Measurements from ENCODE around the gene IQSEC1. TPM values are rescaled to one million over a fixed set of nuclear protein-coding genes. Genes with fewer than 3 reads are reported as not detected.

The IQSEC1 gene
- total RNA-seq, 2 experiments from 2014 or later = 38.6 to 39.3 TPM

- CTCF ChIA-PET = no interaction called here
- H3K27me3 Mint-ChIP-seq (ENCODE audit: low read depth) = no peaks in the 10 kb centered on the region
- no peak for DNase-seq
- no peaks in the 10 kb centered on the region for H3K9me3 Mint-ChIP-seq
- no peak overlapping the region for H3K4me3 Mint-ChIP-seq
- no peak overlapping the region for H3K27ac Mint-ChIP-seq
- H3K4me1 Mint-ChIP-seq (ENCODE audit: low read depth) = peaks cover 6% of the 10 kb centered on the region
- no peaks in the 10 kb centered on the region for H3K36me3 Mint-ChIP-seq (ENCODE audit: low read depth)
- intact Hi-C loops (cut with micrococcal nuclease) = no loop called here
Observed at GRCh38 chr3:13025090-13025489, 48.1 kb downstream of the IQSEC1 start.

DNA sequence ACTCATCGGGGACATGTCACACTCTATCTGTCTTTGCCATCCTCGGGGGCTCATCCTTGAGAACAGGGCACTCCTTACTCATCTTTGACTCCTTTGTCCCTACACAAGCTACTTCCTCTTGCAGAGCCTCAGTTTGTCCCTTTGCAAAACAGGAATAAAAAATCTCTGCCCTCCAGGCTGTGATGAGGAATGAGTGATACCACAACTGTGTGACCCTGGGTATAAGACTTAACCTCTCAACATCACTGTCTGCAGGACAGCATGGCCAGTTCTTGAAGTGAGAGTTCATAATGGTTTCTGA, 48.5 kb downstream of the IQSEC1 start:
- peaks cover 6% of the 10 kb centered on the region for H3K4me1 Mint-ChIP-seq (ENCODE audit: low read depth)
- CTCF ChIA-PET = no interaction called here
- H3K4me3 Mint-ChIP-seq = no peak overlapping the region
- intact Hi-C loops (cut with micrococcal nuclease) = no loop called here
- no peak overlapping the region for H3K27ac Mint-ChIP-seq
- DNase-seq = no peak
- H3K27me3 Mint-ChIP-seq (ENCODE audit: low read depth) = no peaks in the 10 kb centered on the region
- H3K9me3 Mint-ChIP-seq = no peaks in the 10 kb centered on the region
- no peaks in the 10 kb centered on the region for H3K36me3 Mint-ChIP-seq (ENCODE audit: low read depth)

GRCh38 chr3:13023971-13024764, 49.1 kb downstream of the IQSEC1 start:
- Mint-ChIP-seq H3K27me3 (ENCODE audit: low read depth) (no peaks in the 10 kb centered on the region), H3K4me3 (no peak overlapping the region), H3K27ac (no peak overlapping the region), H3K4me1 (ENCODE audit: low read depth) (peaks cover 6% of the 10 kb centered on the region), H3K9me3 (no peaks in the 10 kb centered on the region), H3K36me3 (ENCODE audit: low read depth) (no peaks in the 10 kb centered on the region)
- intact Hi-C loops (cut with micrococcal nuclease) = no loop called here
- no peak for DNase-seq
- CTCF ChIA-PET = interaction anchor here (1.7 kb wide), 1 partner anchor 10 kb away, joined by 4 read pairs; no protein-coding TSS in a partner anchor

DNA sequence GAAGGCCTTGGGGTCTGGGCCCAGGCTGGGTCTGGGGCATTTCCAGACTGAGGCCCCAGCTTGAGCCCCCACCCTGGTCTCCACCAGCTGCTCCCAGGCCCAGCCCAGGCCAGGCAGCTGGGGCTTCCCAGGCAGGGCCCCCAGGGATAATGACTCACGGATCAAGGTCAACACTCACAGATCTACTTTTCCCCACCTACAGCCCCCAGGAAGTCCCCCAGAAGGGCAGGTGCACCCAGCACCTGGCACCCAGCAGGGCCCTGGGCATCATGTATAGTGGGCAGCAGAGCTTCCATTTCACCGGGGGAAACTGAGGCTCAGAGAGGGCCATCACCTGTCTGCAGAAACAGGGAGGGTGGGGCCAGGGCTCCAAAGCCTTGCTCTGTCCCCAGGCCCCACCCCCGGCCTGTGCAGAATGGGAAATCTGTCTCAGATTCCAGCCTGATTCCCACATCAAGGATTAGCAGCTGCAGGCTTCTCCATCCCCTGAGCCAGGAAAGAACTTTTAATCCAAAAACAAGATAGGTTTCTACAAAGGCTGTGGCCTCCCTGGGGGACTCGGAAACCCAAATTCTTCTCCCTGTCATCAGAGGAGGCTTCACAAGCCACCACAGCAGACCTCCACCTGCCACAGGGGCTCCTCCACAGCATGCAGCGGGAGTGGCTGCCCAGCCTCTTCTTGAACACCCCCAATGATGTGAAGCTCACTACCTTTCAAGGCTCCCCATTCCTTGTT, 49.8 kb downstream of the IQSEC1 start:
- CTCF ChIA-PET = interaction anchor here (1.7 kb wide), 1 partner anchor 11 kb away, joined by 4 read pairs; no protein-coding TSS in a partner anchor
- no peaks in the 10 kb centered on the region for H3K27me3 Mint-ChIP-seq (ENCODE audit: low read depth)
- intact Hi-C loops (cut with micrococcal nuclease) = no loop called here
- DNase-seq = no peak
- no peak overlapping the region for H3K27ac Mint-ChIP-seq
- H3K9me3 Mint-ChIP-seq = no peaks in the 10 kb centered on the region
- no peaks in the 10 kb centered on the region for H3K36me3 Mint-ChIP-seq (ENCODE audit: low read depth)
- H3K4me3 Mint-ChIP-seq = no peak overlapping the region
- peaks cover 6% of the 10 kb centered on the region for H3K4me1 Mint-ChIP-seq (ENCODE audit: low read depth)

GRCh38 chr3:13022348-13023234, 50.6 kb downstream of the IQSEC1 start:
- Mint-ChIP-seq H3K9me3 (no peaks in the 10 kb centered on the region), H3K4me3 (no peak overlapping the region), H3K4me1 (ENCODE audit: low read depth) (peaks cover 6% of the 10 kb centered on the region), H3K27ac (no peak overlapping the region), H3K27me3 (ENCODE audit: low read depth) (no peaks in the 10 kb centered on the region), H3K36me3 (ENCODE audit: low read depth) (no peaks in the 10 kb centered on the region)
- DNase-seq = no peak
- CTCF ChIA-PET = interaction anchor here (1.7 kb wide), 1 partner anchor 11 kb away, joined by 4 read pairs; no protein-coding TSS in a partner anchor
- intact Hi-C loops (cut with micrococcal nuclease) = no loop called here

DNA sequence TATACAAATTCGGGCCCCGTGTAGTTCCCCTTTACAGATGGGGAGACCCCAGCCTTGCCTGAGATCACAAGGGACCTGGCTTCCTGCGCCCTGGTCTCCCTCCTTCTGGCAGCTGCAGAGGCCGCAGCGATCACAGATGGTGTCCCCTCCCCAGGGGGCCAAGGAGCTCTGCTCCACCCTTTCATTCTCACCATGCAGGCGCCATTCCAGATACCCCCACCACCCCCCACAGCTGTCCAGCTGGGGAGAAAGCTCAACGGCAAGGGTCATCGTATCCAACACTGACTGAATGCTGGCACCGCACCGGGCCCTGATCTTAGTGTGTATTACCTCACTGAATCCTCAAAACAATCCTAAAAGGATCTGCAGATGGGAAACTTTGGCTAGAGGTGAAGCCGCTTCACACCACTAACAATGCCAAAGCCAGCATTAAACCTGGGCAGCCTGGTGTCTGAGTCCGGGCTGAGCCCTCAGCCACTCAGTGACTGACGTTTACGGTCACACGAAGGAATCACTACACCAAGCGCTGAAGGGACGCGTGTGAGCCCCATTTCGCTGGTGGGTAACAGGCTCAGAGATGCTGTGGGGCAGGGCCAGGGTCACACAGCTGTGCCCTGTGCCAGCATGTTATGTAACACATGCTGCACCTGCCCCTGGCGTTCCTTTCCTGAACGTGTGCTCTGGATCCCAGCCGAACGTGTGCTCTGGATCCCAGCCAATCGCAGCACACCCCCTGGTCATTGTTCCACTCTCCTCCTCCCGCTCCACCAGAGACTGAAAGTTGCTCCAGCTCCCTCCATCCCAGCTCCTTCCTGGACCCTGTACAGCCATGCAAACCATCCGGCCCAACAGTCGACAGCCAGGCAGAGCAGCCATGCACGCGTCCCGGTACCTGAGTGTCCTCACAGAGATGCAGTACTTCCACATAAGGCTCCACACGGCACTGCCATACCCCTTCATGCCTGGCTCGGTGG, 51.8 kb downstream of the IQSEC1 start:
- H3K4me3 Mint-ChIP-seq = no peak overlapping the region
- no peak for DNase-seq
- intact Hi-C loops (cut with micrococcal nuclease) = no loop called here
- H3K9me3 Mint-ChIP-seq = no peaks in the 10 kb centered on the region
- CTCF ChIA-PET = no interaction called here
- no peak overlapping the region for H3K27ac Mint-ChIP-seq
- peaks cover 15% of the 10 kb centered on the region for H3K4me1 Mint-ChIP-seq (ENCODE audit: low read depth)
- H3K36me3 Mint-ChIP-seq (ENCODE audit: low read depth) = no peaks in the 10 kb centered on the region
- no peaks in the 10 kb centered on the region for H3K27me3 Mint-ChIP-seq (ENCODE audit: low read depth)

DNA sequence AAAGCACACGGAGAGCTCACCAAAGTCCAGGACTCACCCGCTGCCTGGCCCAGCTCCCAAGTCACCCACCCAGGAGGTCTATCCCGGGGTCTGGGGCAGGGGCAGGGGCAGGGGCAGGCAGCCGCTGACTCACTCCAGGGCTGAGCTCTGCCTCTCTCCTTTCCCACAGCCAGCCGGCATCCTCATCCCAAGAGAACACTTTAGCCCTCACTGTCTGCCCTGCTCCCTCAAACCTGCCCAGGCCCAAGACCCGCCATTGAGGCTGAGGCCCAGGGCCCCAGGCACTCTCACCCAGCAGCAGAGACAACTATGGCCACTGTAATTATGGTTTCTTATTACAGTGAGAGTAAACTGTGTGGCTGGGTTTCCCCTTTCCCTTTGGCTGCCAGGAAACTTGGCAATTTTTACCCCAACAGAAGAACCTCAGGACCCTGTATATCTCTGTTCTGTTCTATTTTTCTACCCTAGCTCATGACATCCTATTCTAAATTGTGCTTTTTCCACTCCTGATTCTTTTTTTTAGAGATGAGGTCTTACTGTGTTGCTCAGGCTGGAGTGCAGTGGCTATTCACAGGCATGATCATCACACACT, 53.0 kb downstream of the IQSEC1 start:
- DNase-seq = no peak
- Mint-ChIP-seq H3K9me3 (no peaks in the 10 kb centered on the region), H3K4me3 (no peak overlapping the region), H3K27ac (no peak overlapping the region), H3K27me3 (ENCODE audit: low read depth) (no peaks in the 10 kb centered on the region), H3K4me1 (ENCODE audit: low read depth) (peaks cover 19% of the 10 kb centered on the region), H3K36me3 (ENCODE audit: low read depth) (no peaks in the 10 kb centered on the region)
- intact Hi-C loops (cut with micrococcal nuclease) = no loop called here
- CTCF ChIA-PET = no interaction called here

DNA sequence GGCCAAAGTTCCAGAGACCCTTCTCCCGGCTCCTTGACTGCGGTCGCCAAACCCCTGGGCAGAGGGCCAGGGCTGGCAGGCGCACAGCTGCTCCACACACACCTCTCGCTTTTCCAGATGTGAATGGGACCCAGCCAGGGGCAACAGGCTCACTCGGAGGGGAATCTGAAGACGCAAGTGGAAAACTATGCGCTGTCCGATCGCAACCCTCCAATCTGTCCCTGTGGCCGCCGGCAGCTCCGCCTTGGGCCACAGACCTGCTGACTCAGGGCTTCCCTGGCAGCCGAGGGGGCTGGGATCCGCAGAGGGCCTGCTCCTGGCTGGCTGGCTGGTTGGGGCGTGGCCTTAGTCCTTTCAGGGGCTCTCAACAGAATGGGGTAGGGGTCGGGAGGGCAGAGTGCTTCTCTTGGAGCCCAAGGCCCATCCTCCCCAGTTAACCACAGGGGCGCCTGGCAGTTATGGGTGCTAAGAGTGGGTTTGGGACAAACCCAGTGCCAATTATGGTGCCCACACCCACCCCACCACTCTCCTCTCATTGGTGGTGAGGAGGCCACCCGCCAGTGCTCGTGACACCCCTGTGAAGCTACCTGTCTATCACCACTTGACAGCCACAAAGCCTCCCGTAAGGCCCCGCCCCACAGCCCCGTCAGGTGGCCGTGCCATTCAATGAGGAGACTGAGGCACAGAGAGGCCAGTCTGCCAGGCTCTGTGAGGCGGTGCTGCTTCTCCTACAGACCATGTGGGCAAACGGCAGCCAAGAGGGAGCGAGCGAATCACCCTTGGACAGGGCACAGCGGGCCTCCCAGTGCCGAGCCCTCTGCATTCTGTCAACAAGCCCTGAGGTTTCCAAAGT, 53.8 kb downstream of the IQSEC1 start:
- CTCF ChIA-PET = interaction anchor here (1.0 kb wide), 1 partner anchor 45 kb away, joined by 4 read pairs; no protein-coding TSS in a partner anchor
- no peak for DNase-seq
- Mint-ChIP-seq H3K27ac (no peak overlapping the region), H3K4me1 (ENCODE audit: low read depth) (peaks cover 20% of the 10 kb centered on the region), H3K27me3 (ENCODE audit: low read depth) (no peaks in the 10 kb centered on the region), H3K36me3 (ENCODE audit: low read depth) (no peaks in the 10 kb centered on the region), H3K9me3 (no peaks in the 10 kb centered on the region), H3K4me3 (no peak overlapping the region)
- intact Hi-C loops (cut with micrococcal nuclease) = loop anchor here (10.0 kb wide), 1 partner anchor 1395 kb away; no protein-coding TSS in a partner anchor

DNA sequence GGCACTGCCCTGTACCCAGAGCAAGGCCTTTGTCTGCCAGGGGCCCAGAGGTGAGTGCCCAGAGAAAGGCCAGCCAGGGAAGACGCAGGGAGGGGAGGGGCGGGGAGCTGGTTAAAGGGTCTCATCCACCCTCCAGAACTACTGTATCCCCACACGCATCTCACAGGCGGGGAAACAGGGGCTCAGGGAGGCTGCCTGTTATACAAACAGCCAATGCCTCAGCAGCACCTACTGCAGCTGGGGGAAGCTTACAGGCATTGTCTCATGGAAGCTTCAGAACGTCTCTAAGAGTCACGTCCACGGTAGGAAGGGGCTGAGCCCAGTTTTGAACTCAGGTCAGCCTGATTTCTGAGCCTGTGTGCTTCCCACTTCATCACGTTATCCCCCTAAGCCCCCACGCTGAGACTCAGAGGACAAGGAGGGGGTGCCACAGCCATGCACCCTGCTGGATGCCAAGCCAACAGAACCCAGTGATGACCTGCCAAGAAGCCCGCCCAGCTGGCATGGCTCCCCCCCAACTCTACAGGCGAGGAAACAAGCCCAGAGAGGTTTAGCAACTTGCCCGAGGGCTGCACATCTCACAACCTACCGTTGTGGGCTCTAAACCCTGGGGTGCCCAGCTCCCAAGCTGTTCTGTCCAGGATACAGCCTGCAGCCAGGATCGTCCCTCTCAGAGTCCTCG, 54.5 kb downstream of the IQSEC1 start:
- H3K9me3 Mint-ChIP-seq = no peaks in the 10 kb centered on the region
- no peaks in the 10 kb centered on the region for H3K36me3 Mint-ChIP-seq (ENCODE audit: low read depth)
- peaks cover 26% of the 10 kb centered on the region for H3K4me1 Mint-ChIP-seq (ENCODE audit: low read depth)
- intact Hi-C loops (cut with micrococcal nuclease) = loop anchor here (10.0 kb wide), 1 partner anchor 1394 kb away; no protein-coding TSS in a partner anchor
- no peak overlapping the region for H3K27ac Mint-ChIP-seq
- no peak for DNase-seq
- no peaks in the 10 kb centered on the region for H3K27me3 Mint-ChIP-seq (ENCODE audit: low read depth)
- no peak overlapping the region for H3K4me3 Mint-ChIP-seq
- CTCF ChIA-PET = interaction anchor here (1.0 kb wide), 1 partner anchor 46 kb away, joined by 4 read pairs; no protein-coding TSS in a partner anchor

GRCh38 chr3:13018043-13018451, 55.2 kb downstream of the IQSEC1 start:
- Mint-ChIP-seq H3K27ac (no peak overlapping the region), H3K36me3 (ENCODE audit: low read depth) (peaks cover 5% of the 10 kb centered on the region), H3K9me3 (no peaks in the 10 kb centered on the region), H3K4me3 (no peak overlapping the region), H3K4me1 (ENCODE audit: low read depth) (peaks cover 33% of the 10 kb centered on the region), H3K27me3 (ENCODE audit: low read depth) (no peaks in the 10 kb centered on the region)
- CTCF ChIA-PET = interaction anchor here (1.0 kb wide), 1 partner anchor 46 kb away, joined by 4 read pairs; no protein-coding TSS in a partner anchor
- no peak for DNase-seq
- intact Hi-C loops (cut with micrococcal nuclease) = loop anchor here (10.0 kb wide), 1 partner anchor 1393 kb away; no protein-coding TSS in a partner anchor

Measured in activated naive CD4-positive, alpha-beta T cell treated with anti-CD3 and anti-CD28 coated beads for 36 hours (primary cell).